Esophagus muscularis mucosa (tissue), 3 donors: ENCODE data around the gene BEST2.

Experiments used
- POLR2A ChIP-seq: fragments of 450-650 bp; IDR thresholded peaks from one replicate; pipeline ENCODE4 v1.6.1; 2017; ENCODE audit warnings: antibody characterized with exemption, moderate library complexity, mild to moderate bottlenecking, low read depth
- POLR2AphosphoS5 ChIP-seq, 2 donors: sonication (generic); formaldehyde crosslinking; IDR thresholded peaks; one replicate each; pipeline ENCODE4 v1.6.1; 2017; ENCODE audit warnings: antibody characterized with exemption in 2 of 2
- TF ChIP-seq, protein P1 (sequence below), 3 experiments: fragments of 200-600 bp in 2 of 3; fragments of 450-650 bp in 1 of 3; sonication (generic) in 2 of 3; IDR thresholded peaks; one replicate each; pipeline ENCODE4 v1.5.1; 2017 to 2019; ENCODE audit warnings: antibody characterized with exemption in 3 of 3, mild to moderate bottlenecking in 2 of 3, moderate library complexity in 1 of 3

DNA sequence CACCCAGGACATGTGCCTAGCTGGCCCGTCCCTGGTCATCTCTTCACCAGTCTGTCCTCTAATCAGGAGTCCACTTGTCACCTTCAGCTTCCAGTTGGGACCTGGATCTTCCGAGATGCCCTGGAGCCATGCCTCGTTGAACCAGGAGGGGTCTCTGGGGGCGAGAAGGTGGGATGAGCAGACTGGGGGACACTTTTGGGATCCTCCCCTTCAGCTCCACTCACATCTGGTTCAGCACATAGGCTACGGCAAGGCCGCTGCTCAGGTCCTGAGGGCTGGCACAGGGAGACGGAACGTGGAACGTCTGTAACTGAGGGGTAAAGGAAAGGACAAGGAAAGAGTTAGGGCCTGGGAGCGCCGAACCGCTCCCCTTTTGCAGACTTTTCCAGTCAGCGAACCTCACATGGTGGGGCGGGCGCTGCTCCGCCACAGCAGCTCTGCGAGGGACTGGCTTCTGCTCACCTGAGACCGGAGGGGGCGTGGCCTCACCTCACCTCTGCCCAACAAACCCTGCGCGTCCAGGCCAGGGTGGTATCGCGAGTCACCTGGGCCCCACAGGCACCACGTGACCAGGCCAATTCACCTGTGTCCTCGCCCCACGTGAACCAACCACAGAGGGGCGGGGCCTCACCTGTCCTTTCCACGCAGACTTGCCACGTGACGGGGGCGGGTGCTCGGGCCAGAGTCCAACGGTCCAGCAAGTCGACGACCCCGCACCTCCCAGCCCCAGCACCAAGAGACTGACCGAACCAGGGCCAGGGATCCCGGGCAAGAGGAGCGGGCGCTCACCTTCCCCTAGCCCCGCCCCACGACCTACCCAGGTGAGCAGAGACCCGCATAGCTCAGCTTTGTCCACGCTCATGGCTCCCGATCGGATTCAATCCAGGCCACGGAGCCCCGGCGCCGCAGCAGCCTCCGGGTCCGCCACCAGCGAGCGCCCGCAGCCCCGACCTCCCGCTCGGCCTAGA is 23.3 kb downstream of the BEST2 start, which contains the start of gene HOOK2:
- TF ChIP-seq, protein P1, sequence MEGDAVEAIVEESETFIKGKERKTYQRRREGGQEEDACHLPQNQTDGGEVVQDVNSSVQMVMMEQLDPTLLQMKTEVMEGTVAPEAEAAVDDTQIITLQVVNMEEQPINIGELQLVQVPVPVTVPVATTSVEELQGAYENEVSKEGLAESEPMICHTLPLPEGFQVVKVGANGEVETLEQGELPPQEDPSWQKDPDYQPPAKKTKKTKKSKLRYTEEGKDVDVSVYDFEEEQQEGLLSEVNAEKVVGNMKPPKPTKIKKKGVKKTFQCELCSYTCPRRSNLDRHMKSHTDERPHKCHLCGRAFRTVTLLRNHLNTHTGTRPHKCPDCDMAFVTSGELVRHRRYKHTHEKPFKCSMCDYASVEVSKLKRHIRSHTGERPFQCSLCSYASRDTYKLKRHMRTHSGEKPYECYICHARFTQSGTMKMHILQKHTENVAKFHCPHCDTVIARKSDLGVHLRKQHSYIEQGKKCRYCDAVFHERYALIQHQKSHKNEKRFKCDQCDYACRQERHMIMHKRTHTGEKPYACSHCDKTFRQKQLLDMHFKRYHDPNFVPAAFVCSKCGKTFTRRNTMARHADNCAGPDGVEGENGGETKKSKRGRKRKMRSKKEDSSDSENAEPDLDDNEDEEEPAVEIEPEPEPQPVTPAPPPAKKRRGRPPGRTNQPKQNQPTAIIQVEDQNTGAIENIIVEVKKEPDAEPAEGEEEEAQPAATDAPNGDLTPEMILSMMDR (IDR thresholded peaks at IDR 0.05): no peak
- TF ChIP-seq POLR2A (no peak), POLR2AphosphoS5 (IDR thresholded peaks at IDR 0.05) (no peak)
